Stimulated activated CD4-positive, alpha-beta T cell treated with anti-CD3 and anti-CD28 coated beads, TNF-alpha, amount 100 ng/mL, for 1 hour (primary cell): Measurements from ENCODE around the gene TNRC6A.
"Not testable (repeated sequence)": the region's sequence is repeated elsewhere in the genome, so short reads cannot be mapped to it uniquely, and the experiment has no call there.

Source experiments
- DNase-seq, 3 donors: peaks; one replicate each; pipeline ENCODE4 v3.0.0-alpha.2; 2020; ENCODE audit warnings: low read depth in 3 of 3, low spot score in 1 of 3

Gene TNRC6A

GRCh38 chr16:24729243-24729950 lies at the start of gene TNRC6A:
TSS of gene TNRC6A (plus strand) at chr16:24729651. CDS start at chr16:24729842, 191 bp downstream.
- DNase-seq, result peak; percentile 35 to 63 (median 44)

- no peak for DNase-seq
Measured at GRCh38 chr16:24681793-24682192, 47.7 kb upstream of the TNRC6A start.

DNA sequence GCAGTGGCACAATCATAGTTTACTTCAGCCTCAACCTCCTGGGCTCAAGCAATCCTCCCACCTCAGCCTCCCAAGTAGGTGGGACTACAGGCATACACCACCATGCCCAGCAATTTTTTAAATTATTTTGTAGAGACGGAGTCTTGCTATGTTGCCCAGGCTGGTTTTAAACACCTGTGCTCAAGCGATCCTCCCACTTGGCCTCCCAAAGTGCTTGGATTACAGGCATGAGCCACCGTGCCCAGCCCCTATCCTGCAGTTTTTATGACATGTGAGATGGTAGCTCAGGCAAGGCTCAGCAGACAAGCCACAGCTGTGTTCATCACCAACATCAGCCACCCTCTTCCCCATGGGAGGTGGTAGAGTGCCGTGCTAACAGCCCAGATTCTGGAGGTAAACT lies 46.2 kb upstream of the TNRC6A start:
- DNase-seq, result no peak

- no peak for DNase-seq
Measured at GRCh38 chr16:24683847-24684493, 45.5 kb upstream of the TNRC6A start.

DNA sequence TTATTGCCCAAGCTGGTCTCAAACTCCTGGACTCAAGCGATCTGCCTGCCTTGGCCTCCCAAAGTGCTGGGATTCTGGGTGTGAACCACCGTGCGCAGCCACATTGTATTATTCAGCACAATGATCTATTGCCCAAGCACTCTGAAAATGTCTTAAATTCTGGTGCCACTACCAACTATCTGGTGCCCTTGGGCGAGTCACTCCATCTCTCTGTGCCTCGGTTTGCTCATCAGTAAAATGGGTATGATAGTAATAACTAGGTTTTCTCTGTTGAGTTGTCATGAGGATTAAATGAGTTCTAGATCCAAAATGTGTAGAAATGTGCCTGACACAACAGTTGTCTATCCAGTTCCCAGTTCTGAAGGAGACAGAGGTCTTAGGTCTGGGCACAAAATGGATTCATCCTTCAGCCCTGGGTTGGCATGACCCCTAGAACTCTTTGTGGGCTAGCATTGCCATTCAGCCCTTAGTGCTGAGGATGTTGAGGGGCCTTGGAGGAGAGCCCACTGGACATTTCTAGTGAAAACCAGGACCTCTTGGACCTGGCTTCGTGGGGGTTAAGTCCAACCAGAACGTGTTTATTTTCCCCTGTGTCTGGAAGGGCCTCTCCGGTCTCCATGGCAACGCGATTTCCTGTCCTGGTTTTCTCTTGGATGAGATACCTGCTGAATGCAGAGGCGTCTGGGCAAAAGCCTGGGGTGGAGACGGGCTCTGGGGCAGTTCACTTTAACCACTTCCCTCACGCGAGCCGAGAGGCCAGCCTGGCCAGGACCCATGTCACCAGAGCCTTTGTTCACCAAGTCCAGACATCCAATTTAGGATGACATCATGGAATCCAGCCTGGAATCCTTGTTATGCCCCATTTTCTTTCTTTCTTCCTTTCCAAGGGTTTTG lies 43.7 kb upstream of the TNRC6A start:
- DNase-seq, result no peak

- no peak for DNase-seq
Measured at GRCh38 chr16:24686678-24687077, 42.8 kb upstream of the TNRC6A start.

DNA sequence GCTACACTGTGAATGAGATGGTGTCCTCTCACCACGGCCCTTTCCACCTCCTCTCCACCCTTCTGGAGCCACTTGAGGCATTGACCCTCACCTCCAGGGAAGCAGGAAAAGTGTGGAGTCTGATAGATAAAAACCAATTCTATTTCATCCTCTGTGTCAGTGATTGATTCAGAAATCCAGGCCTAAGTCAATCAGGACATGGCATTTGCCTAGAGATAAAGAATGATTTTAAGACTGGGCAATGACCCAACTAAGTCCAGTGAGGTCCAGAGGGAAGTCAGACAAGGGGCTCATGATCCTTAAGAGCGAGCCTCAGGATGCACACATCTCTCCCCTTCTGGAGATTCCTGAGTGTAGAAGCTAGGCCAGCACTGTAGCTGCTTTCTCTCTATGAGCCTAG lies 41.1 kb upstream of the TNRC6A start:
- DNase-seq, result no peak

GRCh38 chr16:24689128-24689527 lies 40.3 kb upstream of the TNRC6A start:
- DNase-seq, result no peak

DNA sequence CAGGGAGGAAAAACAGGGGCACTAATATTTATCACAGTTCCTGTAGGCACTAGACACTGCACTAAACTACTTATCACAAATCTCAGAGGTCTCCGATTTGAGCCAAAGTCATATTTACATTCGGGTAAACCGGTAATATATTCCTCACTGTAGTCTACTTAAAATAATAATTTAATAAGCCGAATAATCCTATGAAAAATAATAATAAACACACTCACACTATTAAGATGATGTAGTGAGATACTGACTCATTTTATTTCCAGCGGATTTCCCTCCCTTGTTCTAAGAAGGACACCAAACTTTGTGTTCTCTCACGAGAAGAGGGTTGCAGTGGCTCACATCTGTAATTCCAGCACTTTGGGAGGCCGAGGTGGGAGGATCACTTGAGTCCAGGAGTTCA lies 36.6 kb upstream of the TNRC6A start:
- DNase-seq, result no peak

DNA sequence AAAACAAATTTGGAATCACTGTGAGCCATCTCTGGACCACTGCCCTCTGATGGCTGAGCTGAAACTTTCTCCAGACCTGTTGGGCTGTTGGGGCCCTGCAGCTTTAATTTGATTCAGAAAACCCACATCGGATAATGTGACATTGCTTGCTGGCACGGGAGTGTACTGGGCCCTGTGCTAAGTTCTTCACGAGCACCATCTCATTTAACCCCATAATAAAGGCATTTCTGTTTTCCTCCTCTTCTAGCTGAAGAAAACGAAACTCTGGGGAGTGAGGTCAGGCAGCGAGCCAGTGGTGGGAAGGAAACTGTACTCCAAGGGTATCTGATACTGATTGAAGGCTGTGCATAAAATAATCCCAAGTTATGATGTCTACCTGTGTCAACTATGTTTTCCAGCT lies 34.5 kb upstream of the TNRC6A start:
- no peak for DNase-seq

DNA sequence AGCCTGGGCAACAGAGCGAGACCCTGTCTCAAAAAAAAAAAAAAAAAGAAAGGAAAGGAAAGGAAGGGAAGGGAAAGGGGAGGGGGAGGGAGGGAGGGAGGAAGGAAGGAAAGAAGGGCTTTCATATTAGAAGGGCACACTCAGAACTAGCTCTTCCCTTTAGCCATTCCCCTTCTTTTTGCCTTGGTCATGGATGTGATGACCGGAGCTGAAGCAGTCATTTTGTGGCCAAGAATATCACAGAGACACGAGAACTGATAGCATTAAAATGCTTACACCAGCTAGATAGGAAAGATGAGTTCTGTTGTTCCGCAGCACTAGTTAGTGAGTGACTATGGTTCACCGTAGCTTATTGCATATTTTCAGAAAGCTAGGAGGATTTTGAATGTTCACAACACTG lies 32.8 kb upstream of the TNRC6A start:
- no peak for DNase-seq

GRCh38 chr16:24698308-24698707 lies 31.1 kb upstream of the TNRC6A start:
- DNase-seq, result no peak

DNA sequence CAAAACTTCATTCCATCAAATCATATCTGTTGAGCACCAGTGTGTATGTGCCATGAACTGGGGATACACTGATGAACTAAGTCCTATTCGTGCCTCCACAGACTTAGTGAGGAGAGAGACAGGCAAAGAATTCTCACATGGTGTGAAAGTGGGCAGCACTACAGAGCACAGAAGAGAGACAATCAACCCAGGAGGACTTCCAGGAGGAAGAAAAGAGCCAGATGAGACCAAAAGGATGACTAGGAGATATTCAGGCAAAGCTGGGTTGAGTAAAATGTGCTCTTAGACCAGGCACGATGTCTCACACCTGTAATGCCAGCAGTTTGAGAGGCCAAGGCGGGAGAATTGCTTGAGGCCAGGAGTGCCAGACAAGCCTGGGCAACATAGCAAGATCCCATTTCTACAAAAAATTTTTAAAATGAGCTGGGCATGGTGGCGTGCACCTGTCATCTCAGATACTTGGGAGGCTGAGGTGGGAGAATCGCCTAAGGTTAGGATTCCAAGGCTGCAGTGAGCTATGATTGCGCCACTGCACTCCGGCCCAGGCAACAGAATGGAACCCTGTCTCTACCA lies 30.2 kb upstream of the TNRC6A start:
- DNase-seq, result no peak

DNA sequence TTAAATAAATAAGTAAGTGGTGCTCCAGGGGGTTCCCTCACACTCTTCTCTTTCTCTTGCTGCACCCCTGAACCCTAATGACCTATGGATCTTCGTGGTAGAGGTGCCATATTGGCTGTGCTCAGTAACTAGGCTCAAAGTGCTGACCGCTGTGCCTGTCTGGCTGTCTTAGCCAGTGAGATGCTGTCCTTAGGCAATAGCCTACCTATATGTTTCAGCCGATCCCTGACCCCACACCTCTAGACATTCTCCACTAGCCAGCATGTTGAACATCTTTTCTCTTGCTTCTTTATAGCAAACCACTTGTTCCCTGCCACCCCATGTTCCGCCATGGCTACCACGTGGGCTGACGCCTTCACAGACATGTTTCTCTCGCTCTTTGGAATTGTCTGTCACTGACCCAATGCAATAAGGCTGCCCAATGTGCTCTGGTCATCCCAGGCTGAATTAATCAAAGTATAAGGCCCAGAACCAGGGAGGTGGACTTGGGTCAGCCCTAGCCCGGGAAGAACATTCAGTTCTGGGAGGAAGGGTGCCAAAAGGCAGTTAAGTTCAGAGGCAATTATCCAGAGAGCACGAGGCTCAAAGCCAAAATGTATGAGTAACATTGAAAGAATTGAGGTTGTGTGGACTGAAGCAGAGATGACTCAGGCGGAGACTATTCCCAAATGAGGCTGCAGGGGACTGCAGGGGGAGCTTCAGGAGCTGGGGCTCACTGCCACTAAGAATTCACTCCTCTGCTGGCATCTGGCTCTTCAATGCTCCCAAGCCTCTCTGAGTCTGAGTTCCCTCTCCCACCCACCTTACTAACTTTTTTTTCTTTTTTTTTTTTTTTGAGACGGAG lies 28.7 kb upstream of the TNRC6A start:
- no peak for DNase-seq

- no peak for DNase-seq
Measured at GRCh38 chr16:24701521-24701951, 27.9 kb upstream of the TNRC6A start.

- DNase-seq, result not testable (repeated sequence)
Measured at GRCh38 chr16:24707760-24708159, 21.7 kb upstream of the TNRC6A start.

- DNase-seq, result no peak
Measured at GRCh38 chr16:24713379-24713778, 16.1 kb upstream of the TNRC6A start.

DNA sequence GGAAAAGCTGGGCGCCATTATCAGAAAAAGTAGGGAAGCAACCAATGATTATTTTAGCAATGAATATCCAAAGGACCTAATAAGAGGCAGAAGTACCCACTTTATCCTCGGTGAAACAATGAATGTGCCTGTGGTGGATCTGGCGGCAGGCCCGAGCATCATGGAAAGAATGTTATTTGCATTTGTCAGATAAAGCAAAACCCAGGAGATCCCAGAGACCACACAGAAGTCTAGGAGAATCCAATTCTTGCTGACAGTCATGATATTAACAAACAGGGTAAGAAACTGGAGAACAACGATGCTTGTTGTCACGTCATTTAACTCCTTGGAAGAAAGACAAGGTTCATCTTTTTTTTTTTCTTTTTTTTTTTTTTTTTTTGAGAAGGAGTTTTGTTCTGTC lies 12.0 kb upstream of the TNRC6A start:
- DNase-seq, result no peak

DNA sequence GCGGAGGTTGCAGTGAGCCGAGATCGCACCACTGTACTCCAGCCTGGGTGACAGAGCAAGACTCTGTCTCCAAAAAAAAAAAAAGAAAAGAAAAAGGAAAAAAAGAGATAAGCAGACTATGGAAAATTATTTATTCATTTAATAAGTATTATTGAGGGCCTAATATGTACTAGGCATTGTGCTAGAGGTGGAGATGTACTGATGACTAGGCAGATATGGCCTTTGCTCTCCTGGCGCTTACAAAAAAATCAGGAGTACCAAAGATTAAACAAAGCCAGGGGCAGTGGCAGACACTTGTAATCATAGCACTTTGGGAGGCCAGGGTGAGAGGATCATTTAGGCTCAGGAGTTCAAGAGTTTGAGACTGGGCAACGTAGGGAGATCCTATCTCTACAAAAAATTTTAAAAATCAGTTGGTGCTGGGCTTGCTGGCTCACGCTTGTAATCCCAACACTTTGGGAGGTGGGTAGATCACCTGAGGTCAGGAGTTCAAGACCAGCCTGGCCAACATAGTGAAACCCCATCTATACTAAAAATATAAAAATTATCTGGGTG lies 10.4 kb upstream of the TNRC6A start:
- DNase-seq, result no peak

GRCh38 chr16:24721830-24722238 lies 7.6 kb upstream of the TNRC6A start:
- no peak for DNase-seq
